HEK293 (cell line): ENCODE measurements around the gene ASB6.

Experiments
- FEZF1 ChIP-seq: fragments of 450-650 bp; formaldehyde crosslinking; IDR thresholded peaks from 2 replicates; pipeline ENCODE4 v1.5.1; 2016; ENCODE audit warnings: missing biosample characterization, missing genetic modification characterization
- HOXA7 ChIP-seq: sonication (generic); formaldehyde crosslinking; IDR thresholded peaks from 2 replicates; pipeline ENCODE4 v1.8.1; 2022; ENCODE audit warnings: missing genetic modification reagents, borderline replicate concordance
- REPIN1 ChIP-seq: fragments of 450-650 bp; formaldehyde crosslinking; IDR thresholded peaks from 2 replicates; pipeline ENCODE4 v1.5.1; 2017; ENCODE audit warnings: missing biosample characterization, missing genetic modification characterization, low read depth
- SETDB1 ChIP-seq: IDR thresholded peaks from one replicate; pipeline ENCODE4 v1.6.1; 2017; ENCODE audit warnings: mild to moderate bottlenecking, low read length, moderate library complexity, mixed read lengths; ENCODE audit not compliant: insufficient read length
- ZFP37 ChIP-seq: fragments of 450-650 bp; formaldehyde crosslinking; IDR thresholded peaks from 2 replicates; pipeline ENCODE4 v1.5.1; 2016; ENCODE audit warnings: missing biosample characterization, missing genetic modification characterization
- ZNF155 ChIP-seq: fragments of 450-650 bp; formaldehyde crosslinking; IDR thresholded peaks from 2 replicates; pipeline ENCODE4 v1.5.1; 2016; ENCODE audit warnings: missing biosample characterization, missing genetic modification characterization
- ZNF16 ChIP-seq: fragments of 450-650 bp; formaldehyde crosslinking; IDR thresholded peaks from 2 replicates; pipeline ENCODE4 v1.5.1; 2016; ENCODE audit warnings: low read depth, missing biosample characterization, missing genetic modification characterization
- ZNF169 ChIP-seq: fragments of 450-650 bp; formaldehyde crosslinking; IDR thresholded peaks from 2 replicates; pipeline ENCODE4 v1.5.1; 2016; ENCODE audit warnings: missing biosample characterization, missing genetic modification characterization
- ZNF19 ChIP-seq: fragments of 450-650 bp; formaldehyde crosslinking; IDR thresholded peaks from 2 replicates; pipeline ENCODE4; 2016; ENCODE audit warnings: missing biosample characterization, missing genetic modification characterization, low read depth
- ZNF202 ChIP-seq: fragments of 450-650 bp; formaldehyde crosslinking; IDR thresholded peaks from 2 replicates; pipeline ENCODE4 v1.5.1; 2016; ENCODE audit warnings: missing biosample characterization, missing genetic modification characterization, borderline replicate concordance
- ZNF311 ChIP-seq: fragments of 450-650 bp; formaldehyde crosslinking; IDR thresholded peaks from 2 replicates; pipeline ENCODE4 v1.5.1; 2017; ENCODE audit warnings: missing biosample characterization, missing genetic modification characterization, borderline replicate concordance
- ZNF324 ChIP-seq: fragments of 450-650 bp; formaldehyde crosslinking; IDR thresholded peaks from 2 replicates; pipeline ENCODE4 v1.5.1; 2016; ENCODE audit warnings: missing biosample characterization, missing genetic modification characterization
- ZNF350 ChIP-seq: fragments of 450-650 bp; formaldehyde crosslinking; IDR thresholded peaks from 2 replicates; pipeline ENCODE4 v1.5.0; 2017; ENCODE audit warnings: missing biosample characterization, mild to moderate bottlenecking, missing genetic modification characterization
- ZNF354C ChIP-seq: fragments of 450-650 bp; formaldehyde crosslinking; IDR thresholded peaks from 2 replicates; pipeline ENCODE4 v1.5.1; 2016; ENCODE audit warnings: missing biosample characterization, missing genetic modification characterization, low read depth, borderline replicate concordance
- ZNF423 ChIP-seq: fragments of 450-650 bp; formaldehyde crosslinking; IDR thresholded peaks from 2 replicates; pipeline ENCODE4 v1.5.1; 2016; ENCODE audit warnings: missing biosample characterization, missing genetic modification characterization
- ZNF501 ChIP-seq: fragments of 450-650 bp; formaldehyde crosslinking; IDR thresholded peaks from 2 replicates; pipeline ENCODE4 v1.5.1; 2016; ENCODE audit warnings: missing biosample characterization, missing genetic modification characterization
- ZNF510 ChIP-seq: fragments of 450-650 bp; formaldehyde crosslinking; IDR thresholded peaks from 2 replicates; pipeline ENCODE4 v1.5.1; 2018; ENCODE audit warnings: mild to moderate bottlenecking, missing genetic modification characterization, missing biosample characterization; ENCODE audit not compliant: insufficient replicate concordance
- ZNF521 ChIP-seq: fragments of 450-650 bp; formaldehyde crosslinking; IDR thresholded peaks from 2 replicates; pipeline ENCODE4 v1.5.1; 2017; ENCODE audit warnings: missing biosample characterization, mild to moderate bottlenecking, missing genetic modification characterization
- ZNF549 ChIP-seq: fragments of 450-650 bp; IDR thresholded peaks from 2 replicates; pipeline ENCODE4 v1.5.1; 2018; ENCODE audit warnings: missing biosample characterization, missing genetic modification characterization, mild to moderate bottlenecking, inconsistent platforms, moderate library complexity
- ZNF555 ChIP-seq: fragments of 450-650 bp; formaldehyde crosslinking; conservative IDR thresholded peaks from 2 replicates; pipeline ENCODE4 v1.5.1; 2017; ENCODE audit warnings: missing biosample characterization, mild to moderate bottlenecking, missing genetic modification characterization, inconsistent platforms
- ZNF791 ChIP-seq: fragments of 450-650 bp; formaldehyde crosslinking; IDR thresholded peaks from 2 replicates; pipeline ENCODE4 v1.5.1; 2016; ENCODE audit warnings: missing biosample characterization, missing genetic modification characterization
- ZNF792 ChIP-seq: fragments of 450-650 bp; formaldehyde crosslinking; IDR thresholded peaks from 2 replicates; pipeline ENCODE4 v1.5.1; 2016; ENCODE audit warnings: missing biosample characterization, missing genetic modification characterization
- TF ChIP-seq, protein P1 (sequence below): fragments of 450-650 bp; formaldehyde crosslinking; IDR thresholded peaks from 2 replicates; pipeline ENCODE4 v1.5.1; 2016; ENCODE audit warnings: missing biosample characterization, missing genetic modification characterization
- TF ChIP-seq, protein P2 (sequence below): fragments of 450-650 bp; formaldehyde crosslinking; IDR thresholded peaks from 2 replicates; pipeline ENCODE4 v1.5.1; 2017; ENCODE audit warnings: missing biosample characterization, missing genetic modification characterization
- TF ChIP-seq, protein P3 (sequence below): fragments of 450-650 bp; formaldehyde crosslinking; IDR thresholded peaks from 2 replicates; pipeline ENCODE4 v1.5.1; 2016; ENCODE audit warnings: missing biosample characterization, missing genetic modification characterization, borderline replicate concordance
- TF ChIP-seq, protein P4 (sequence below): fragments of 450-650 bp; formaldehyde crosslinking; IDR thresholded peaks from 2 replicates; pipeline ENCODE4 v1.5.1; 2016; ENCODE audit warnings: missing biosample characterization, missing genetic modification characterization
- TF ChIP-seq, protein P5 (sequence below): fragments of 450-650 bp; formaldehyde crosslinking; IDR thresholded peaks from 2 replicates; pipeline ENCODE4 v1.5.1; 2016; ENCODE audit warnings: missing biosample characterization, missing genetic modification characterization
- TF ChIP-seq, protein P6 (sequence below): fragments of 450-650 bp; formaldehyde crosslinking; IDR thresholded peaks from 2 replicates; pipeline ENCODE4 v1.5.1; 2016; ENCODE audit warnings: missing biosample characterization, missing genetic modification characterization
- TF ChIP-seq, protein P7 (sequence below): fragments of 450-650 bp; formaldehyde crosslinking; IDR thresholded peaks from 2 replicates; pipeline ENCODE4 v1.5.1; 2016; ENCODE audit warnings: missing biosample characterization, missing genetic modification characterization

Gene ASB6

DNA sequence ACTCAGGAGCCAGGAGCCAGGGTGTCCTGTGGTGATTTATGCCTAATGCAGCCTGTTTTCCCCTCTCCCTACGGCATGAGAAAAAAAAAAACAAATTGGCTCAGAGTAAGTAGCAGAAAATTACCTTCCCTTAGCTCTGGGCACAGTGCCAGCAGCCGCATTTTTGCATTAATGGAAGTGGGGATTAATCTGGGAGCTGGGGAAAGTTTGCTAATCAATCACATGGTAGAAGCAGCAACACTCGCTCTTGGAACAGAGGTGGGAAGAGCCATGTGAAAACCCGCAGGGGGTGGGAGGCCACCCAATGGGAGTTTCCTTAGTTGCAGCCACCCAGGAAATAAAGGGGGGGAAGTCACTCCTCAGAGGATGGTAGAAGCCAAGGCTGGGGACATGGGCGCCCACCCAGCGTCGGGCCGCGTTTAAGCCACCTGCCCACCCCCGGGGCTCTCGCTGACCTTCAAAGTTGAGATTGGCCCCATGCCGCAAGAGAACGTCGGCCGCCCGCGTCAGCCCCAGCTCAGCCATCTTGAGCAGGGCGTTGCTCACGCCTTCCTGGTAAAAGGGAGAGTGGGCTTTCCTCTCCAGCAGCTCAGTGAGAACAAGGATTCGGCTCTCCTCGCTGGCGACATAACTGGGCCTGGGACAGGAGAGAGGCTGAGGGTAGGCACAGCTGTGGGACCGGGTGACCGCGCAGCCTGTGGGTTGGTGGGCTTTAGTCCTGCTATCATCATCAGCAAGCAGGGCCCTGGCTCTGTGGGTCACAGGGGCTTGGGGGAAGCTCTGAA, 1.7 kb downstream of the ASB6 start (continued):
- TF ChIP-seq, protein P1, sequence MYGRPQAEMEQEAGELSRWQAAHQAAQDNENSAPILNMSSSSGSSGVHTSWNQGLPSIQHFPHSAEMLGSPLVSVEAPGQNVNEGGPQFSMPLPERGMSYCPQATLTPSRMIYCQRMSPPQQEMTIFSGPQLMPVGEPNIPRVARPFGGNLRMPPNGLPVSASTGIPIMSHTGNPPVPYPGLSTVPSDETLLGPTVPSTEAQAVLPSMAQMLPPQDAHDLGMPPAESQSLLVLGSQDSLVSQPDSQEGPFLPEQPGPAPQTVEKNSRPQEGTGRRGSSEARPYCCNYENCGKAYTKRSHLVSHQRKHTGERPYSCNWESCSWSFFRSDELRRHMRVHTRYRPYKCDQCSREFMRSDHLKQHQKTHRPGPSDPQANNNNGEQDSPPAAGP (tag by site-specific recombination): no peak; the same call in 1 of the 2 replicates
- TF ChIP-seq ZNF354C (tag by site-specific recombination) (no peak), REPIN1 (tag by site-specific recombination) (no peak), ZNF202 (tag by site-specific recombination) (no peak), ZNF791 (tag by site-specific recombination) (no peak), SETDB1 (no peak), ZNF549 (tag by site-specific recombination) (no peak), ZNF350 (tag by site-specific recombination) (no peak), ZNF423 (tag by site-specific recombination) (peak; percentile 97), ZNF155 (tag by site-specific recombination) (no peak), ZNF501 (tag by site-specific recombination) (no peak; the same call in 1 of the 2 replicates), ZFP37 (tag by site-specific recombination) (peak; percentile 46; the same call in 1 of the 2 replicates), ZNF792 (no peak), FEZF1 (tag by site-specific recombination) (peak; percentile 70), ZNF510 (tag by site-specific recombination) (no peak), HOXA7 (no peak), ZNF521 (no peak), ZNF324 (tag by site-specific recombination) (peak; percentile 89; the same call in 1 of the 2 replicates), ZNF311 (tag by site-specific recombination) (no peak), ZNF169 (tag by site-specific recombination) (no peak), ZNF19 (tag by site-specific recombination) (no peak), ZNF16 (tag by site-specific recombination) (no peak), ZNF555 (tag by site-specific recombination) (no peak)
- TF ChIP-seq, protein P2, sequence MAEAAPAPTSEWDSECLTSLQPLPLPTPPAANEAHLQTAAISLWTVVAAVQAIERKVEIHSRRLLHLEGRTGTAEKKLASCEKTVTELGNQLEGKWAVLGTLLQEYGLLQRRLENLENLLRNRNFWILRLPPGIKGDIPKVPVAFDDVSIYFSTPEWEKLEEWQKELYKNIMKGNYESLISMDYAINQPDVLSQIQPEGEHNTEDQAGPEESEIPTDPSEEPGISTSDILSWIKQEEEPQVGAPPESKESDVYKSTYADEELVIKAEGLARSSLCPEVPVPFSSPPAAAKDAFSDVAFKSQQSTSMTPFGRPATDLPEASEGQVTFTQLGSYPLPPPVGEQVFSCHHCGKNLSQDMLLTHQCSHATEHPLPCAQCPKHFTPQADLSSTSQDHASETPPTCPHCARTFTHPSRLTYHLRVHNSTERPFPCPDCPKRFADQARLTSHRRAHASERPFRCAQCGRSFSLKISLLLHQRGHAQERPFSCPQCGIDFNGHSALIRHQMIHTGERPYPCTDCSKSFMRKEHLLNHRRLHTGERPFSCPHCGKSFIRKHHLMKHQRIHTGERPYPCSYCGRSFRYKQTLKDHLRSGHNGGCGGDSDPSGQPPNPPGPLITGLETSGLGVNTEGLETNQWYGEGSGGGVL: peak; percentile 90
- TF ChIP-seq, protein P3, sequence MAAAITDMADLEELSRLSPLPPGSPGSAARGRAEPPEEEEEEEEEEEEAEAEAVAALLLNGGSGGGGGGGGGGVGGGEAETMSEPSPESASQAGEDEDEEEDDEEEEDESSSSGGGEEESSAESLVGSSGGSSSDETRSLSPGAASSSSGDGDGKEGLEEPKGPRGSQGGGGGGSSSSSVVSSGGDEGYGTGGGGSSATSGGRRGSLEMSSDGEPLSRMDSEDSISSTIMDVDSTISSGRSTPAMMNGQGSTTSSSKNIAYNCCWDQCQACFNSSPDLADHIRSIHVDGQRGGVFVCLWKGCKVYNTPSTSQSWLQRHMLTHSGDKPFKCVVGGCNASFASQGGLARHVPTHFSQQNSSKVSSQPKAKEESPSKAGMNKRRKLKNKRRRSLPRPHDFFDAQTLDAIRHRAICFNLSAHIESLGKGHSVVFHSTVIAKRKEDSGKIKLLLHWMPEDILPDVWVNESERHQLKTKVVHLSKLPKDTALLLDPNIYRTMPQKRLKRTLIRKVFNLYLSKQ: no peak
- TF ChIP-seq, protein P4, sequence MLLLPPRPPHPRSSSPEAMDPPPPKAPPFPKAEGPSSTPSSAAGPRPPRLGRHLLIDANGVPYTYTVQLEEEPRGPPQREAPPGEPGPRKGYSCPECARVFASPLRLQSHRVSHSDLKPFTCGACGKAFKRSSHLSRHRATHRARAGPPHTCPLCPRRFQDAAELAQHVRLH (tag by site-specific recombination): no peak
- TF ChIP-seq, protein P5, sequence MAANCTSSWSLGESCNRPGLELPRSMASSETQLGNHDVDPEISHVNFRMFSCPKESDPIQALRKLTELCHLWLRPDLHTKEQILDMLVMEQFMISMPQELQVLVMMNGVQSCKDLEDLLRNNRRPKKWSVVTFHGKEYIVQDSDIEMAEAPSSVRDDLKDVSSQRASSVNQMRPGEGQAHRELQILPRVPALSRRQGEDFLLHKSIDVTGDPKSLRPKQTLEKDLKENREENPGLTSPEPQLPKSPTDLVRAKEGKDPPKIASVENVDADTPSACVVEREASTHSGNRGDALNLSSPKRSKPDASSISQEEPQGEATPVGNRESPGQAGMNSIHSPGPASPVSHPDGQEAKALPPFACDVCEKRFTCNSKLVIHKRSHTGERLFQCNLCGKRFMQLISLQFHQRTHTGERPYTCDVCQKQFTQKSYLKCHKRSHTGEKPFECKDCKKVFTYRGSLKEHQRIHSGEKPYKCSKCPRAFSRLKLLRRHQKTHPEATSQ (tag by site-specific recombination): no peak
- TF ChIP-seq, protein P6, sequence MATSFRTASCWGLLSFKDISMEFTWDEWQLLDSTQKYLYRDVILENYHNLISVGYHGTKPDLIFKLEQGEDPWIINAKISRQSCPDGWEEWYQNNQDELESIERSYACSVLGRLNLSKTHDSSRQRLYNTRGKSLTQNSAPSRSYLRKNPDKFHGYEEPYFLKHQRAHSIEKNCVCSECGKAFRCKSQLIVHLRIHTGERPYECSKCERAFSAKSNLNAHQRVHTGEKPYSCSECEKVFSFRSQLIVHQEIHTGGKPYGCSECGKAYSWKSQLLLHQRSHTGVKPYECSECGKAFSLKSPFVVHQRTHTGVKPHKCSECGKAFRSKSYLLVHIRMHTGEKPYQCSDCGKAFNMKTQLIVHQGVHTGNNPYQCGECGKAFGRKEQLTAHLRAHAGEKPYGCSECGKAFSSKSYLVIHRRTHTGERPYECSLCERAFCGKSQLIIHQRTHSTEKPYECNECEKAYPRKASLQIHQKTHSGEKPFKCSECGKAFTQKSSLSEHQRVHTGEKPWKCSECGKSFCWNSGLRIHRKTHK (tag by site-specific recombination): no peak
- TF ChIP-seq, protein P7, sequence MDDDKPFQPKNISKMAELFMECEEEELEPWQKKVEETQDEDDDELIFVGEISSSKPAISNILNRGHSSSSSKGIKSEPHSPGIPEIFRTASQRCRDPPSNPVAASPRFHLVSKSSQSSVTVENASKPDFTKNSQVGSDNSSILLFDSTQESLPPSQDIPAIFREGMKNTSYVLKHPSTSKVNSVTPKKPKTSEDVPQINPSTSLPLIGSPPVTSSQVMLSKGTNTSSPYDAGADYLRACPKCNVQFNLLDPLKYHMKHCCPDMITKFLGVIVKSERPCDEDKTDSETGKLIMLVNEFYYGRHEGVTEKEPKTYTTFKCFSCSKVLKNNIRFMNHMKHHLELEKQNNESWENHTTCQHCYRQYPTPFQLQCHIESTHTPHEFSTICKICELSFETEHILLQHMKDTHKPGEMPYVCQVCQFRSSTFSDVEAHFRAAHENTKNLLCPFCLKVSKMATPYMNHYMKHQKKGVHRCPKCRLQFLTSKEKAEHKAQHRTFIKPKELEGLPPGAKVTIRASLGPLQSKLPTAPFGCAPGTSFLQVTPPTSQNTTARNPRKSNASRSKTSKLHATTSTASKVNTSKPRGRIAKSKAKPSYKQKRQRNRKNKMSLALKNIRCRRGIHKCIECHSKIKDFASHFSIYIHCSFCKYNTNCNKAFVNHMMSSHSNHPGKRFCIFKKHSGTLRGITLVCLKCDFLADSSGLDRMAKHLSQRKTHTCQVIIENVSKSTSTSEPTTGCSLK: no peak
